Hepatocyte (in vitro differentiated cells): Measurements from ENCODE around the gene RHOH.

Source experiments
- CTCF ChIP-seq: fragments of 200-600 bp; sonication (generic); IDR thresholded peaks from 2 replicates; pipeline ENCODE4 v1.5.1; 2016; ENCODE audit warnings: antibody characterized with exemption, mild to moderate bottlenecking; ENCODE audit not compliant: poor library complexity
- EZH2 ChIP-seq: fragments of 200-600 bp; sonication (generic); IDR thresholded peaks from 2 replicates; pipeline ENCODE4 v1.6.1; 2016; ENCODE audit warnings: antibody characterized with exemption, mild to moderate bottlenecking, borderline replicate concordance
- EZH2phosphoT487 ChIP-seq: fragments of 200-600 bp; sonication (generic); IDR thresholded peaks from one replicate; pipeline ENCODE4 v1.6.1; 2018; ENCODE audit warnings: antibody characterized with exemption, mild to moderate bottlenecking, low read depth, moderate library complexity; ENCODE audit not compliant: unreplicated experiment, severe bottlenecking

- TF ChIP-seq CTCF (no peak), EZH2 (no peak), EZH2phosphoT487 (no peak)
These were observed 19.2 kb upstream of the RHOH start for GRCh38 chr4:40177591-40177990.
